A549 treated with AZD2906 at 1 μM for 4 hours (cell line): ENCODE data around the gene MBOAT1. TPM values are rescaled to one million over a fixed set of nuclear protein-coding genes. Genes with fewer than 3 reads are reported as not detected.

Source experiments
- total RNA-seq: library from RNA; stranded (reverse); fragments of 200-300 nt; extraction: Qiagen RNA extraction; gene quantifications from 5 replicates; pipeline ENCODE4 v1.2.3, GENCODE V29; 2022

The MBOAT1 gene
- total RNA-seq, result 2.0 to 2.8 TPM (median 2.1 TPM) in 5 replicates

GRCh38 chr6:20212392-20213111 lies at the start of gene MBOAT1:
Gene MBOAT1, minus strand, starts transcription at chr6:20212469. Its CDS starts 235 bp downstream, at chr6:20212234.

Other genes with a start within 250 kb of the MBOAT1 start
- 10.4 to 13.2 TPM (median 11.0 TPM) in 5 replicates for gene E2F3, start 189.4 kb upstream of the MBOAT1 start, total RNA-seq